ENCODE measurements around the gene IQSEC3. TPM values are rescaled to one million over a fixed set of nuclear protein-coding genes. Genes with fewer than 3 reads are reported as not detected.

Gene IQSEC3
- total and polyA plus RNA-seq, 2 of the 13 experiments (the other 11 are each of a cell fraction or from before 2014, with no cell fraction given), result not detected

DNA sequence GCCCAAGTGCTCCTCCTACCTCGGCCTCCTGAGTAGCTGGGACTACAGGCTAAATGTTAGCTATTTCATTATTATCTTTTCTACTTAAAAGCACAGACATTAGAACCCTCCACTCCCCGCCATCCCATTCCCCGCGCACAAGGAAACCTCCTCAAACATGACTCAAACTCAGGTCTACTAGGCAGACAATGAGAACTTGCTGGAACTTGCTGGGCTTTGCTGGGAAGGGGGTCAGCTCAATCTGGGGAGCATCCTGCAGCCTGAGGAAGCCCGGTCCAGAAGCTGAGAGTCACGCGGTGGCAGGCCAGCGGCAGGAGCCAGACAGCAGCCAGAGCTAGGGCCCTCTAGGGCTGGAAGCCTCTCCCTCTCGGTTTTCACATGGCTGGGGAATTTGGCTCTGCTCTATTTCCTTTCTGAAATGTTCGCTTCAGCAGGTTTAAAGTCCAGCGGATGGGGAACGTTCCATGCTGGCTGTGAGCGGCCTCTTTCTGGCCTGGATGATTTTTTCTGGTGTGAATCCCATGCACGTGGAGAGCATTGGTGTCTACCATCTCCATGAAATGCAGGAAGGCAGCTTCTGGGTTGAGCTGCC is 78.9 kb downstream of the IQSEC3 start (continued):
- TF ChIP-seq EZH2 (conservative IDR thresholded peaks at IDR 0.05; ENCODE audit: low read depth, low read length), result no peak
- no peak for TF ChIP-seq CBX5 (CRISPR knock-in tag; IDR thresholded peaks at IDR 0.05; ENCODE audit: borderline replicate concordance)
- no peak for TF ChIP-seq ZBTB46 (CRISPR knock-in tag; IDR thresholded peaks at IDR 0.05; ENCODE audit: borderline replicate concordance)
- TF ChIP-seq ZNF816 (CRISPR knock-in tag; IDR thresholded peaks at IDR 0.05; ENCODE audit: borderline replicate concordance), result no peak
- TF ChIP-seq FOXO1 (CRISPR knock-in tag; IDR thresholded peaks at IDR 0.05), result no peak
- TF ChIP-seq, protein P1, sequence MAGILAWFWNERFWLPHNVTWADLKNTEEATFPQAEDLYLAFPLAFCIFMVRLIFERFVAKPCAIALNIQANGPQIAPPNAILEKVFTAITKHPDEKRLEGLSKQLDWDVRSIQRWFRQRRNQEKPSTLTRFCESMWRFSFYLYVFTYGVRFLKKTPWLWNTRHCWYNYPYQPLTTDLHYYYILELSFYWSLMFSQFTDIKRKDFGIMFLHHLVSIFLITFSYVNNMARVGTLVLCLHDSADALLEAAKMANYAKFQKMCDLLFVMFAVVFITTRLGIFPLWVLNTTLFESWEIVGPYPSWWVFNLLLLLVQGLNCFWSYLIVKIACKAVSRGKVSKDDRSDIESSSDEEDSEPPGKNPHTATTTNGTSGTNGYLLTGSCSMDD (CRISPR knock-in tag; IDR thresholded peaks at IDR 0.05), result no peak
- no peak for TF ChIP-seq NFRKB (IDR thresholded peaks at IDR 0.05)
- TF ChIP-seq ZNF652 (CRISPR knock-in tag; IDR thresholded peaks at IDR 0.05; ENCODE audit: borderline replicate concordance, low read depth), result no peak
- TF ChIP-seq, protein P2, sequence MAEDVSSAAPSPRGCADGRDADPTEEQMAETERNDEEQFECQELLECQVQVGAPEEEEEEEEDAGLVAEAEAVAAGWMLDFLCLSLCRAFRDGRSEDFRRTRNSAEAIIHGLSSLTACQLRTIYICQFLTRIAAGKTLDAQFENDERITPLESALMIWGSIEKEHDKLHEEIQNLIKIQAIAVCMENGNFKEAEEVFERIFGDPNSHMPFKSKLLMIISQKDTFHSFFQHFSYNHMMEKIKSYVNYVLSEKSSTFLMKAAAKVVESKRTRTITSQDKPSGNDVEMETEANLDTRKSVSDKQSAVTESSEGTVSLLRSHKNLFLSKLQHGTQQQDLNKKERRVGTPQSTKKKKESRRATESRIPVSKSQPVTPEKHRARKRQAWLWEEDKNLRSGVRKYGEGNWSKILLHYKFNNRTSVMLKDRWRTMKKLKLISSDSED (CRISPR knock-in tag; IDR thresholded peaks at IDR 0.05), result no peak
- TF ChIP-seq, protein P3, sequence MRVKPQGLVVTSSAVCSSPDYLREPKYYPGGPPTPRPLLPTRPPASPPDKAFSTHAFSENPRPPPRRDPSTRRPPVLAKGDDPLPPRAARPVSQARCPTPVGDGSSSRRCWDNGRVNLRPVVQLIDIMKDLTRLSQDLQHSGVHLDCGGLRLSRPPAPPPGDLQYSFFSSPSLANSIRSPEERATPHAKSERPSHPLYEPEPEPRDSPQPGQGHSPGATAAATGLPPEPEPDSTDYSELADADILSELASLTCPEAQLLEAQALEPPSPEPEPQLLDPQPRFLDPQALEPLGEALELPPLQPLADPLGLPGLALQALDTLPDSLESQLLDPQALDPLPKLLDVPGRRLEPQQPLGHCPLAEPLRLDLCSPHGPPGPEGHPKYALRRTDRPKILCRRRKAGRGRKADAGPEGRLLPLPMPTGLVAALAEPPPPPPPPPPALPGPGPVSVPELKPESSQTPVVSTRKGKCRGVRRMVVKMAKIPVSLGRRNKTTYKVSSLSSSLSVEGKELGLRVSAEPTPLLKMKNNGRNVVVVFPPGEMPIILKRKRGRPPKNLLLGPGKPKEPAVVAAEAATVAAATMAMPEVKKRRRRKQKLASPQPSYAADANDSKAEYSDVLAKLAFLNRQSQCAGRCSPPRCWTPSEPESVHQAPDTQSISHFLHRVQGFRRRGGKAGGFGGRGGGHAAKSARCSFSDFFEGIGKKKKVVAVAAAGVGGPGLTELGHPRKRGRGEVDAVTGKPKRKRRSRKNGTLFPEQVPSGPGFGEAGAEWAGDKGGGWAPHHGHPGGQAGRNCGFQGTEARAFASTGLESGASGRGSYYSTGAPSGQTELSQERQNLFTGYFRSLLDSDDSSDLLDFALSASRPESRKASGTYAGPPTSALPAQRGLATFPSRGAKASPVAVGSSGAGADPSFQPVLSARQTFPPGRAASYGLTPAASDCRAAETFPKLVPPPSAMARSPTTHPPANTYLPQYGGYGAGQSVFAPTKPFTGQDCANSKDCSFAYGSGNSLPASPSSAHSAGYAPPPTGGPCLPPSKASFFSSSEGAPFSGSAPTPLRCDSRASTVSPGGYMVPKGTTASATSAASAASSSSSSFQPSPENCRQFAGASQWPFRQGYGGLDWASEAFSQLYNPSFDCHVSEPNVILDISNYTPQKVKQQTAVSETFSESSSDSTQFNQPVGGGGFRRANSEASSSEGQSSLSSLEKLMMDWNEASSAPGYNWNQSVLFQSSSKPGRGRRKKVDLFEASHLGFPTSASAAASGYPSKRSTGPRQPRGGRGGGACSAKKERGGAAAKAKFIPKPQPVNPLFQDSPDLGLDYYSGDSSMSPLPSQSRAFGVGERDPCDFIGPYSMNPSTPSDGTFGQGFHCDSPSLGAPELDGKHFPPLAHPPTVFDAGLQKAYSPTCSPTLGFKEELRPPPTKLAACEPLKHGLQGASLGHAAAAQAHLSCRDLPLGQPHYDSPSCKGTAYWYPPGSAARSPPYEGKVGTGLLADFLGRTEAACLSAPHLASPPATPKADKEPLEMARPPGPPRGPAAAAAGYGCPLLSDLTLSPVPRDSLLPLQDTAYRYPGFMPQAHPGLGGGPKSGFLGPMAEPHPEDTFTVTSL (CRISPR knock-in tag; IDR thresholded peaks at IDR 0.05; ENCODE audit: borderline replicate concordance), result no peak
- no peak for TF ChIP-seq CREB3 (CRISPR knock-in tag; IDR thresholded peaks at IDR 0.05)
- no peak for TF ChIP-seq POLR2AphosphoS2 (IDR thresholded peaks at IDR 0.05; ENCODE audit: low read depth, low read length)
- TF ChIP-seq HOXA3 (CRISPR knock-in tag; IDR thresholded peaks at IDR 0.05), result 0 out of 2 replicates have a peak, but pooled peaks have one; percentile 23
- TF ChIP-seq HNF4A (CRISPR knock-in tag; IDR thresholded peaks at IDR 0.05), result peak; percentile 73
- no peak for TF ChIP-seq ZNF720 (CRISPR knock-in tag; IDR thresholded peaks at IDR 0.05)
- TF ChIP-seq, protein P4, sequence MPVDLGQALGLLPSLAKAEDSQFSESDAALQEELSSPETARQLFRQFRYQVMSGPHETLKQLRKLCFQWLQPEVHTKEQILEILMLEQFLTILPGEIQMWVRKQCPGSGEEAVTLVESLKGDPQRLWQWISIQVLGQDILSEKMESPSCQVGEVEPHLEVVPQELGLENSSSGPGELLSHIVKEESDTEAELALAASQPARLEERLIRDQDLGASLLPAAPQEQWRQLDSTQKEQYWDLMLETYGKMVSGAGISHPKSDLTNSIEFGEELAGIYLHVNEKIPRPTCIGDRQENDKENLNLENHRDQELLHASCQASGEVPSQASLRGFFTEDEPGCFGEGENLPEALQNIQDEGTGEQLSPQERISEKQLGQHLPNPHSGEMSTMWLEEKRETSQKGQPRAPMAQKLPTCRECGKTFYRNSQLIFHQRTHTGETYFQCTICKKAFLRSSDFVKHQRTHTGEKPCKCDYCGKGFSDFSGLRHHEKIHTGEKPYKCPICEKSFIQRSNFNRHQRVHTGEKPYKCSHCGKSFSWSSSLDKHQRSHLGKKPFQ (CRISPR knock-in tag; IDR thresholded peaks at IDR 0.05; ENCODE audit: insufficient replicate concordance), result no peak
- TF ChIP-seq MLLT10 (CRISPR knock-in tag; IDR thresholded peaks at IDR 0.05), result no peak
- 0 out of 2 replicates have a peak, but pooled peaks have one; percentile 14 for TF ChIP-seq NCOR1 (IDR thresholded peaks at IDR 0.05; ENCODE audit: borderline replicate concordance, low read length)
